K562 (cell line): ENCODE results near the gene KLHL22. TPM values are rescaled to one million over a fixed set of nuclear protein-coding genes. Genes with fewer than 3 reads are reported as not detected.

Experiments
- BRCA1 ChIP-seq, 2 experiments: fragments of 450-650 bp in 1 of 2; sonication (generic) in 1 of 2; formaldehyde crosslinking in 1 of 2; IDR thresholded peaks; 2 replicates each; pipeline versions ENCODE4 v1.5.0 to v1.6.1; 2017 to 2020; ENCODE audit warnings: mild to moderate bottlenecking in 1 of 2, missing genetic modification reagents in 1 of 2
- CREM ChIP-seq: IDR thresholded peaks from 2 replicates; pipeline ENCODE4 v1.6.1; 2014; ENCODE audit warnings: antibody characterized with exemption, low read depth
- E2F1 ChIP-seq: sonication (generic); formaldehyde crosslinking; IDR thresholded peaks from 2 replicates; pipeline ENCODE4 v1.8.1; 2023; ENCODE audit warnings: mild to moderate bottlenecking, missing genetic modification reagents, moderate library complexity
- NKRF ChIP-seq: fragments of 450-650 bp; IDR thresholded peaks from 2 replicates; pipeline ENCODE4 v1.6.1; 2016; ENCODE audit warnings: borderline replicate concordance
- POLR2B ChIP-seq: fragments of 450-650 bp; IDR thresholded peaks from 2 replicates; pipeline ENCODE4 v1.6.1; 2018; ENCODE audit warnings: low read depth; ENCODE audit not compliant: partially characterized antibody
- PREB ChIP-seq: sonication (generic); formaldehyde crosslinking; IDR thresholded peaks from 2 replicates; pipeline ENCODE4 v1.8.1; 2023; ENCODE audit warnings: mild to moderate bottlenecking, missing genetic modification reagents
- PTBP1 ChIP-seq: fragments of 200-400 bp; formaldehyde crosslinking; IDR thresholded peaks from 2 replicates; pipeline ENCODE4 v1.6.1; 2017; ENCODE audit warnings: low read depth, low read length
- RBM39 ChIP-seq: fragments of 200-400 bp; formaldehyde crosslinking; optimal IDR thresholded peaks from 2 replicates; pipeline ENCODE3; 2018; ENCODE audit warnings: low read depth, low read length
- RHOXF2B ChIP-seq: fragments of 250-450 bp; sonication (Bioruptor Pico); conservative IDR thresholded peaks from 2 replicates; pipeline ENCODE4 v1.5.1; 2021
- SAFB ChIP-seq: fragments of 200-400 bp; formaldehyde crosslinking; IDR thresholded peaks from 2 replicates; pipeline ENCODE4 v1.6.1; 2017; ENCODE audit warnings: low read depth, low read length, borderline replicate concordance
- SLC30A9 ChIP-seq: fragments of 250-450 bp; sonication (Bioruptor Pico); IDR thresholded peaks from 2 replicates; pipeline ENCODE4 v1.8.0; 2022; ENCODE audit warnings: mild to moderate bottlenecking, moderate library complexity
- SNRNP70 ChIP-seq: fragments of 200-400 bp; formaldehyde crosslinking; optimal IDR thresholded peaks from 2 replicates; pipeline ENCODE3; 2017; ENCODE audit warnings: low read depth, low read length
- SRSF3 ChIP-seq: fragments of 200-400 bp; formaldehyde crosslinking; IDR thresholded peaks from 2 replicates; pipeline ENCODE4 v1.6.1; 2016; ENCODE audit warnings: mild to moderate bottlenecking, low read length, moderate library complexity; ENCODE audit not compliant: insufficient read depth
- STAG1 ChIP-seq: sonication (generic); formaldehyde crosslinking; IDR thresholded peaks from 2 replicates; pipeline ENCODE4 v1.5.0; 2020; ENCODE audit warnings: missing genetic modification reagents, borderline replicate concordance
- SUPT5H ChIP-seq: fragments of 450-650 bp; IDR thresholded peaks from 2 replicates; pipeline ENCODE4 v1.6.1; 2016
- TCF15 ChIP-seq: fragments of 250-450 bp; sonication (Bioruptor Pico); IDR thresholded peaks from 2 replicates; pipeline ENCODE4 v1.8.0; 2022; ENCODE audit warnings: moderate library complexity, mild to moderate bottlenecking, inconsistent platforms
- TGIF2 ChIP-seq: sonication (generic); formaldehyde crosslinking; IDR thresholded peaks from 2 replicates; pipeline ENCODE4 v1.8.1; 2022; ENCODE audit warnings: mild to moderate bottlenecking, missing genetic modification reagents, moderate library complexity
- UBTF ChIP-seq, 2 experiments: IDR thresholded peaks; 2 replicates each; pipeline ENCODE4 v1.6.1; 2012; ENCODE audit warnings: improper control_type of control experiment in 2 of 2, low read depth in 2 of 2, low read length in 2 of 2, borderline replicate concordance in 1 of 2
- ZC3H4 ChIP-seq: sonication (generic); formaldehyde crosslinking; IDR thresholded peaks from 2 replicates; pipeline ENCODE4 v1.9.0; 2021; ENCODE audit warnings: missing genetic modification reagents, borderline replicate concordance
- ZNF316 ChIP-seq: fragments of 450-650 bp; IDR thresholded peaks from 2 replicates; pipeline ENCODE4 v1.6.1; 2016
- ZNF445 ChIP-seq: fragments of 250-450 bp; sonication (Bioruptor Pico); IDR thresholded peaks from 2 replicates; pipeline ENCODE4 v1.4.0; 2020; ENCODE audit warnings: low read depth, mild to moderate bottlenecking, moderate library complexity
- ZNF561 ChIP-seq: fragments of 450-650 bp; formaldehyde crosslinking; conservative IDR thresholded peaks from 2 replicates; pipeline ENCODE4 v1.4.0; 2020; ENCODE audit warnings: mild to moderate bottlenecking, moderate library complexity
- ZNF586 ChIP-seq: fragments of 450-650 bp; formaldehyde crosslinking; conservative IDR thresholded peaks from 2 replicates; pipeline ENCODE4 v1.4.0; 2020; ENCODE audit warnings: mild to moderate bottlenecking, moderate library complexity
- polyA plus RNA-seq, 8 experiments: library from polyadenylated mRNA; depleted of rRNA in 4 of 8; stranded (reverse) in 5 of 8; unstranded in 3 of 8; fragments of >200 nt; fragmentation: Nextera tagmentation in 2 of 8; fragmentation: Illumina TruSeq in 1 of 8; extraction: Ambion mirVana in 2 of 8; extraction: Trizol in 1 of 8; gene quantifications; 2 replicates each; pipeline versions ENCODE4 v1.2.1 to v1.2.3, GENCODE V29; 2011 to 2014; ENCODE audit warnings: inconsistent platforms in 1 of 8, missing spikeins in 1 of 8
- total RNA-seq, 7 experiments: library from RNA; depleted of rRNA in 6 of 7; stranded (reverse); fragments of >200 nt in 6 of 7; fragmentation: Illumina TruSeq in 2 of 7; extraction: Trizol in 2 of 7; gene quantifications; 2 replicates each; pipeline versions ENCODE4 v1.2.1 to v1.2.3, GENCODE V29; 2011 to 2021; ENCODE audit warnings: low replicate concordance in 1 of 7

Gene KLHL22
- total and polyA plus RNA-seq, 9 of the 15 experiments (the other 6 are each of a cell fraction or from before 2014, with no cell fraction given) = 1.3 to 25.6 (median 15.2) TPM

GRCh38 chr22:20458530-20459151 lies 37.0 kb downstream of the KLHL22 start (continued):
- TF ChIP-seq SNRNP70 (peak; percentile 30), RHOXF2B (CRISPR knock-in tag) (no peak), PREB (no peak), ZC3H4 (no peak), ZNF316 (no peak), RBM39 (no peak), E2F1 (no peak), ZNF445 (CRISPR knock-in tag) (no peak), PTBP1 (no peak), TCF15 (CRISPR knock-in tag) (no peak), SRSF3 (0 out of 2 replicates have a peak, but pooled peaks have one; percentile 32), BRCA1 (IDR thresholded peaks at IDR 0.05) (no peak), BRCA1 (CRISPR knock-in tag; IDR thresholded peaks at IDR 0.05) (peak; percentile 14; the same call in 1 of the 2 replicates), ZNF561 (CRISPR knock-in tag) (no peak), POLR2B (peak; percentile 30), TGIF2 (CRISPR knock-in tag) (no peak), CREM (no peak), SUPT5H (no peak), SLC30A9 (no peak), NKRF (no peak), STAG1 (CRISPR knock-in tag) (no peak), SAFB (no peak), ZNF586 (CRISPR knock-in tag) (no peak), UBTF (IDR thresholded peaks at IDR 0.05; ENCODE audit: borderline replicate concordance in 1 of 2, low read depth in 2 of 2, low read length in 2 of 2) (no peak)
